ENCODE results near the gene EPOP.

DNA sequence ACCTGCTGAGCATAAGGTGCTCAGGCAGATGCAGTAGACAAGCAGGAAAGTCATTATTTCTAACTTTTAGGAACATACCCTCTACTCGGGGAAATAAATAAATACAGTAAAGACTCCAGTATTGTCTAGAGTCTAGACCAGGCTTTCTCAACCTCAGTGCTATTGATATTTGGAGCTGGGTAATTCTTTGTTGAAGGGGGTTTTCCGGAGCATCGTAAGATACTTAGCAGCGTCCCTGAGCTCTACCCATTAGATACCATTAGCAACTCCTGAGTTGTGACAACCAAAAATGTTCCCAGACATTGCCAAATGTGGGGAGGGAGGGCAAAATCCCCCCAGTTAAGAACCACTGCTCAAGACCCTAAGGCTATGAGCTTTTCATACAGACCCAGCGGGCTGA lies 21.1 kb downstream of the EPOP start:
- TF ChIP-seq, protein P1, sequence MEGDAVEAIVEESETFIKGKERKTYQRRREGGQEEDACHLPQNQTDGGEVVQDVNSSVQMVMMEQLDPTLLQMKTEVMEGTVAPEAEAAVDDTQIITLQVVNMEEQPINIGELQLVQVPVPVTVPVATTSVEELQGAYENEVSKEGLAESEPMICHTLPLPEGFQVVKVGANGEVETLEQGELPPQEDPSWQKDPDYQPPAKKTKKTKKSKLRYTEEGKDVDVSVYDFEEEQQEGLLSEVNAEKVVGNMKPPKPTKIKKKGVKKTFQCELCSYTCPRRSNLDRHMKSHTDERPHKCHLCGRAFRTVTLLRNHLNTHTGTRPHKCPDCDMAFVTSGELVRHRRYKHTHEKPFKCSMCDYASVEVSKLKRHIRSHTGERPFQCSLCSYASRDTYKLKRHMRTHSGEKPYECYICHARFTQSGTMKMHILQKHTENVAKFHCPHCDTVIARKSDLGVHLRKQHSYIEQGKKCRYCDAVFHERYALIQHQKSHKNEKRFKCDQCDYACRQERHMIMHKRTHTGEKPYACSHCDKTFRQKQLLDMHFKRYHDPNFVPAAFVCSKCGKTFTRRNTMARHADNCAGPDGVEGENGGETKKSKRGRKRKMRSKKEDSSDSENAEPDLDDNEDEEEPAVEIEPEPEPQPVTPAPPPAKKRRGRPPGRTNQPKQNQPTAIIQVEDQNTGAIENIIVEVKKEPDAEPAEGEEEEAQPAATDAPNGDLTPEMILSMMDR (IDR thresholded peaks at IDR 0.05) = no peak
- TF ChIP-seq POLR2A (IDR thresholded peaks at IDR 0.05) = no peak
